Endometrium (tissue), 2 donors: ENCODE results near the gene SFXN3.

Source experiments
- FAIRE-seq: peaks from 2 replicates; lab custom pipeline; 2012; peaks lifted over from hg19 to GRCh38; lab: Jason Lieb, UNC
- donor health status: control.
- donor health status: control.

SFXN3 gene

GRCh38 chr10:101056365-101057151 lies 25.5 kb downstream of the SFXN3 start:
- FAIRE-seq = no peak

- no peak for FAIRE-seq
Observed at GRCh38 chr10:101060036-101060950, 29.3 kb downstream of the SFXN3 start.

GRCh38 chr10:101060951-101061623 lies 30.1 kb downstream of the SFXN3 start:
- FAIRE-seq = no peak

- FAIRE-seq = no peak
Observed at GRCh38 chr10:101061624-101062231, 30.7 kb downstream of the SFXN3 start, which contains the start of gene KAZALD1. KAZALD1 (plus strand) TSS chr10:101061989; CDS start chr10:101062593, 604 bp downstream.

- FAIRE-seq = no peak
Observed at GRCh38 chr10:101062232-101063049, 31.4 kb downstream of the SFXN3 start.

GRCh38 chr10:101063050-101063525 lies 32.1 kb downstream of the SFXN3 start:
- no peak for FAIRE-seq

GRCh38 chr10:101063548-101064414 lies 32.7 kb downstream of the SFXN3 start:
- FAIRE-seq = no peak

GRCh38 chr10:101064415-101065030 lies 33.5 kb downstream of the SFXN3 start:
- no peak for FAIRE-seq

- no peak for FAIRE-seq
Observed at GRCh38 chr10:101065481-101066145, 34.6 kb downstream of the SFXN3 start.

GRCh38 chr10:101066146-101066895 lies 35.3 kb downstream of the SFXN3 start:
- FAIRE-seq = no peak

- FAIRE-seq = no peak
Observed at GRCh38 chr10:101066896-101067355, 35.9 kb downstream of the SFXN3 start.

- no peak for FAIRE-seq
Observed at GRCh38 chr10:101067356-101068083, 36.5 kb downstream of the SFXN3 start.

GRCh38 chr10:101069441-101069840 lies 38.4 kb downstream of the SFXN3 start:
- FAIRE-seq = no peak

- no peak for FAIRE-seq
Observed at GRCh38 chr10:101070098-101070497, 39.1 kb downstream of the SFXN3 start.

GRCh38 chr10:101071267-101071884 lies 40.3 kb downstream of the SFXN3 start:
- FAIRE-seq = no peak

- no peak for FAIRE-seq
Observed at GRCh38 chr10:101071885-101072433, 40.9 kb downstream of the SFXN3 start.

GRCh38 chr10:101072923-101073322 lies 41.9 kb downstream of the SFXN3 start:
- FAIRE-seq = no peak
